ENCODE measurements around the gene POR.

POR gene

DNA sequence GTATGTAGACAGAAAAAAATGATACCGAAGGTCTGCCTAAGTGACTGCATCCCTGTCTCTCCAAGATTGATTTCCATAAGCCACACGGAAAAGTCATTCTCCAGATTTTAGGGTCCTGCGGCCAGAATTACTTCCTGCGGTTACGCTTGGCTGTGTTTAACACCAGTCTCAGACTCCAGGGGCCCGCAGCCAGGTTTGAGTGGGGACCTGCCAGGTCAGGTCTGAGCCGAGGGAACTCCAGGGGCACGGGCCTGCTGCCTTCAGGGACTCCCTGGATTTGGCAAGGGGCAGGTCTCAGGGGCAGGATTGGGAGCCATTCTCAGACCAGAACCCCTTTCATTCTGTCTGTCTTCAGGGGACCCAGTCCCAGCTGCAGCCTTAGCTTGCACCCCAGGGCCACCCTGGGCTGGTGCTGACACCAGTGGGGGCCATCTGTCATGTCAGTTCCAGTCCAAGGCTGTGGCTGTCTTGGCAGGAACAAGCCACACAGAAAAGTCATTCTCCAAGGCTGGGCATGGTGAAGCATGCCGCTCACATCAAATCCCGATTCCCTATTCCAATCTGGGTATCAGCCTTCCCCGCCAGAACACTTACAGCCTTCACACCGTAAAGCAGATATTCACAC is 40.5 kb downstream of the POR start:
- DNase-seq: no peak

DNA sequence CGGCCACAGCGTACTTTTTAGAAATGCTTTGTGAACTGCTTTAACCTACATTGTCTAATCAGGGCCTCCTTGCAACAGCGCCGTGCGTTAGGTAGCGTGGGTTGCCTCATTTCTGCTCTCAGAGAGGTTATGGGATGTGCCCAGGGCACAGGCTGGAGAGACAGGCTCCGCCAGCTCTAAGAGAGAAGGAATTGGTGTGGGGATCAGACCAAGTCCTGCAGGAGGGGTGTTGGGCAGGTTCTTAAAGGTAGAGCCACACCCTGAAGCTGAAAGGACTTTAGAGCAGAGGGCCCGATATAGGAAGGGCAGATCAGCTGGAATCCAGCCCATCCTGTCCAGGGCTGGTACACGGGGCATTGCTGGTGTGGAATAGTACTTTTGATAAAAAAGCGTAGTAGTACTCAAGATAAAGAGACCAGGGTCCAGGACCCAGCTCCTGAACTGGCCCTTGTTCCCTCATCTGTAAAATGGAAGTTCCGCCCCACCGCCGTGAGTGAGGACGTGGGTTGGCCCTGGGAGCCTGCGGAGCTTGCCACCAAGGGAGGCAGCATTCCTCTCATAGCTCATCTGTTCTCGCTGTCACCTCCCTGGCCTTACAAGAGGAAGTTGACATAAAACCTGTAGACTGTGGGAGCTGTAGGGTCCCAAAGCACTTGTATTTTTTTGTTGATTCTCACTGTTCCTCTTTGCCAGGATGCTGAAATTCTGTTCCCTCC is 42.2 kb downstream of the POR start:
- no peak for DNase-seq

DNA sequence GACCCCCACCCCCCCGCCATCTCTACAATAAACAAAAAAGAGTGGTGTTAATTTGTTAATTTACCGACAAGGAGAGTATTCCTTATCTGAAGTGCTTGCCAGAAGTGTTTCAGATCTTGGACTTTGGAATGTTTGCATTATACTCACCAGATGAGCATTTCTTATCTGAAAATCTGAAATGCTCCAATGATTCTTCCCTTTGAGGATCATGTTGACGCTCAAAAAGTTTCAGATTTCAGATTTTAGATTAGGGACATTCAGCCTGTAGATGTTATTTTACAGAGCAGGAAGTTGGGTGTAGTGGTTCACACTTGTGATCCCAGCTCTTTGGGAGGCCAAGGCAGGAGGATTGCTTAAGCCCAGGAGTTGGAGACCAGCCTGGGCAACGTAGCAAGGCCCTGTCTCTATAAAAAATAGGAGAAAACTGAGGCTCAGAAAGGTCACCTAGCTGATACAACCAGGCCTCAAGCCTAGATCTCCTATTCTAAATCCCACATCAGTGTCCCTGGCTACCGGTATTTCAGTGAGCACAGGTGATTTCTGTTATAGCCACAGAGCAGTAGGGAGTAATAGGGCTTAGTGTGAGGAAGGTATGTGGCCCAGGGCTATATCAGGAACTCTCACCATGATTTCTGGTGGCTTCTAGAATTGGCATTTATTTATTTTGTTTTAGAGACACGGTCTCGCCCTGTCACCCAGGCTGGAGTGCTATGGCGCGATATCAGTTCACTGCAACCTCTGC is 44.0 kb downstream of the POR start:
- DNase-seq: no peak

DNA sequence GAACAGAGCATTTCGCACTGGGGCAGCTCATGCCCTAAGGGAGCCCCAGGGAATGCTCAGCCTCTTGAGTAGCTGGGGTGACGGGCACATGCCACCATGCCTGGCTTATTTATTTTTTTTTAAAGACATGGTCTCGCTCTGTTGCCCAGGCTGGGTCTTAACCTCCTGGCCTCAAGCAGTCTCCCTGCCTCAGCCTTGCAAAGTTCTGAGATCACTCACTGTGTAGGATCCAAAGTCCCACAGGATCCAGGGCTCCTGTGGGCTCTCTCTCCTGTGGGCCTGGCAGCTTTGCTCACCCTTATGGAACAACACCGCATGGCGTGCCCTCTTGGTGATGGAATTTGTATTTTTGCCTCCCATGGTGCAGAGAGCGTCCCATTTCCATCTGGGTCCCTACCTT is 45.4 kb downstream of the POR start:
- DNase-seq: no peak

DNA sequence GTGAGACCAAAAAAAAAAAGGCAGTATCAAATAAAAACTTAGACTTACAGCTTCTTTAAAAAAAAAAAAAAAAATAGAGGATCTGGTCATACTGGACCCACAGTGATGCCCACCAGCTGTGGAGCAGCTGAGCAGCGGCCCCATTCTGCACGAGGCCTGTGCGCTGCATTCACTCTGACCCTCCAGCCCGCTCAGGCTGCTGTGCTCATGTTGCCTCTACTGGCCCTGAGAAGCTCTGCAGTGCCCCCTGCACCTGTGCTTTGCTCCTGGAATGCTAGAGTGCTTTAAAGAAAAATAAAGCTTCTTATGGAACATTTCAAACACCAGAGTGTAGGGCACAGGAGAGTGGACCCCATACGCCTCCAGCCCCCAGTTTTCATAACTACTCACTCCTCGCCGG is 46.3 kb downstream of the POR start:
- no peak for DNase-seq

DNA sequence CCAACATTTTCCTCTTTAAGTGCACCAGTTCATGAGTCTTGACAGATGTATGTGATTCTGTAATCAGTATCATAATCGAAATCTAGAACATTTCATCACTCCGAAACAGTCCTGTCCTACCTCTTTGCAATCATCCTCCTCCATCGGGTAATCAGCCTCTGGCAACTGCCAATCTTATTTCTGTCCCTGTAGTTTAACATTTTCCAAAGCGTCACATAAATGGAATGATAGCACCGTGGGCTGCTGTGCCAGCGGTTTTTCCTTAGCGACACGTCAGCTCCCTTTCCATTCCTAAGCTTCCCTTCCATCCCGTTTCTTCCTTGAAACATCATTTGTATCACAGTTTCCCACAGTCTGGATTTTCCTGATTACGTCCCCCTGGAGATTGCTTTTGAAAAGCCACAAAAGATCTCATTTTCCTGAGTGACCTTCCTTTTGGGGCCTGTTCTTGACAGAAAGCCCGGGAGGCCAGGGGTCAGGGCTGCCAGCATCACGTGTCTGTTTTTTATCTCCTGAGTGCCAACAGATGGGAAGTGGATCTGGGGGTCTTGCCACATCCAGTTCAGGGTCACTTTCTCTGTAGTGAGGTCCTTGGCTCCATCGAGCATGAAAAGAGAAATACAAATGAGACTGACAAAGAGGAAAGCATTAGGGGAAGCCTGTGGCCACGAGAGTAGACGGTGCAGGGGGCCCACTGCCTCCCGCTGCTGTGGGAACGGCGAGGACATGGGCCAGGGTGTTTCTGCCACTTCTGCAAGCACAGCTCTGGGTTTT is 47.8 kb downstream of the POR start:
- no peak for DNase-seq

DNA sequence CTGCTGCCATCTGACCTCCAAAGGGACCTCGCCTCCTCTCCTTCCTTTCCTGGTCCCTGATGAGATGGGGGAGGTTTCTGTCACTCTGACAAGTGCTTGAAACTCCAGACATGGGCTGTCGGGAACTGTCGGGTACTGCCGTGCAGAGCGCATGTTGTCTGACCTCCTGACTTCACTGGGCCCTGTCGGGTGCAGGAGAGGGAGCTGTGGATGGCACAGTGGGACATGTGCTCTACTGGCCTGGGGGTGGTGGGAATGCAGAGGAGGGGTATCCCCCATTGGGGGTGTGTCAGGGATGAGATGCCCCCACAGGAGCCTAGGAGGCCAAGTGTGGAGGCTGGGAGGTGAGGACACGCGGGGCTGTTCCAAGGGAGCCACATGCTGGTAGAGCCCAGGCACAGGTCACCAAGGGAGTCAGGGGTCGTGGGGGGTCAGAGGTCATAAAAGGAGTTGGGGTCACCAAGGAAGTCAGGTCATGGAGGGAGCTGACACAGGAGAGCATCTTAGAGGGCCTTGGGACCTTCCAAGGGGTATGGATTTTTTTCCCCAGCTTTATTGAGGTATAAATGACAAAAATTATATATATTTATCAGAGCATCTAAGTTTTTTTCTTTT is 48.5 kb downstream of the POR start:
- no peak for DNase-seq

DNA sequence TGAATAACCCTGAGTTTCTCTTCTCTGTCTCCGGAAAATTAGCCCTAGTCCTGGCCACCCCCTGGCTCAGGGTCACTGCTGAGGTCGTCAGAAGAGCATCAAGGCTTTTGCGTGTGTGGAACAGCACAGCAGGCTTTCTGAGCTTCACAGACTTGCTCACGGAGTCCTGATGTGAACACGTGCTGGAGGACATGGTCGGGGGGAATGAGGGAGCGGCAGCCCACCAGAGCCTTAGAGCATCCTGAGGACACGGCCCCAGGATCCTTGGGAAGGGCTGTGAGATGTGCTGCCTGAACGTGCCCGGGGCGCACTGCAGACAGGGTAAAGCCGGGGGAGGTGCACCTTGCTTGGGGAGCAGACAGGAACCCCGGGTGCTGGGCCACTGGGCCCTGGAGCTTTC is 50.7 kb downstream of the POR start:
- no peak for DNase-seq

DNA sequence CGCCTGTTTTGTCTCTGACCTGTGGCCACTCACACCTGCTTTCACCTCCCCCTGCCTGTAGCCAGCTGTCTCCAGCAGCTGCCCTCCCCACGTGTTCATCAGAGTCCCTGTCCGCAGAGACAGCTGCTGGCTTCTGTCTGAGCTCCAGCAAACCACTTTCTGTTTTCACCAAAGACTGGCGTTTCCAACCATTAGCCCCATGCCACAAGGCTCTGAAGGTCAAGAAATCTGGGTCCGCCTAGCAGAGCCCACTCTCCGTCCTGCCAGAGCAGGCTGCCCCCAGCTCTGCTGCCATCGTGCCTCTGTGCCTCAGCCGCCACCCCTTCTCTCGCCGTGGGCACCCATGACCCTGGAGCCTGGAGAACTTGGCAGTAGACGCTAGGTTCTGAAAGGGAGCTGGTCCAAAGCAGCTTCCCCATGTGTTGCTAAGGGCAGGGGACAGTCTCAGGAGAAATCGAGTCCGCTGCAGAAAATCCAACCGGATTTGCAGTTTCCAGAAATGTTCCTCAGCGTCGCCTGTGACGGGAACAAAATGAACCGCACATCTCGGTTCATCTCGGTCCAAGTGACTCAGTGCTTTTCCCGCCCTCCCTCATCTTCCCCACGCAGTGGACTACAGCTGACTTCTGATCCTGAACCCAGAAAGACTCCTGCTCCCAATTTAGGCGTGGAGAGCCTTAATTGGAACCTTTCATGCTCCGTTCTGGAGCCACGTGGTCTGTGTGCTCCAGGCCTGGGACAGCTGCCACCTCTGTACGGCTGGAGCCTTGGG is 51.4 kb downstream of the POR start:
- DNase-seq: no peak

DNA sequence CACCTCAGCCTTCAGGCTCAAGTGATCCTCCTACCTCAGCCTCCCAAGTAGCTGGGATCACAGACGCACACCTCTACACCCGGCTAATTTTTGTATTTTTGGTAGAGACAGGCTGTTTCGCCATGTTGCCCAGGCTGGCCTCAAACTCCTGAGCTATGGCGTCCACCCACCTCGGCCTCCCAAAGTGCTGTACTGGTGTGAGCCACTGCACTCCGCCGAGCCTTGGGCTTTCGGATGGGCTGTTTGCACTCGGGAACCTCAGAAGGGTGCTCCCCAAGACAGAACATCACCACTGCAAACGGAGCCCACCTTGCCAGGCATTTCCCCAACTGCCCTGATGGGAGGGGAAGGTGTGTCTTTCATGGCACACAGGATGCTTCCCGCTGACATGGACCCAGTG is 52.1 kb downstream of the POR start:
- DNase-seq: no peak

DNA sequence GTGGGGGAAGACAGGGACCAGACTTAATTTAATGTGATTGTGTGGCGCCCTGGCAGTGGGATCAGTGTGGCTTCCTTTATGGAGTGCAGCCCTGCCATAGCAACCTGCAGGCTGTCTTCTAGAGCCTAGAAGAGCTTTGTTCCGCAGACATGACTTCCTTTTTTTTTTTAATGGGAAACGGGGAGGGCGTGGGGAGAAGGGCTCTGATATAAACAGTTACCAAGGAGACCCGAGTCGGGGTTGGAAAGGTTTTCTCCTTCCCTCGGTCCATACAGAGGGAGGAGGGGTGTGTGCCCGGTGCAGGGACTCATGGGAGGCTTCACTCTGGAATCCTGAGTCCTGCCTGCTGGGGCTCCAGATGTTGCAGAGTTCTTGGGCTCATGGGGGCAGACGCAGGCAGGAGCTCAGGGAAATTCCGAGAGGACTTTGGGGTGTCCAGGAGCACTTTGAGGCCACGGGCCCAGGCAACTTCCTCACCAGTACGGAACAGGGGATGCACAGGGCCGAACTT is 52.6 kb downstream of the POR start:
- no peak for DNase-seq

DNA sequence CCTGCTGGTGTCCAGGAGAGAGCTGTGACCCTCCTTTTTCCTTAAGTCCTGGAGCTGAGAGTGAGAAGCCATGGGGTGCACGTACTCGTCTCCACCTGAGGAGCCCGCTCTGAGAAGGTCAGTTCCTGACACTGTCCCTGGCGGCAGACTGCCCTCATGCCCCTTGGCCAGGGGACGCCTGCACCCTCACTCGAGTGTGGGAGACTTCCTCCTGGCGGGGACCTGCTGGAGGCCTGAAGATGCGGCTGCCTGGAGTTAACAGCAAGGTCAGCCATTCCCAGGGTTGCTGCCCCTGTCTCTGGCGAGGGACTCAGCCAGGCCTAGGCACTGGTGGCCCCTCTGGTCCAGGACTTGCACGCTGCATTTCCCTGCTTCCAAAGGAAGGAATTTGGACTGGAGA is 53.1 kb downstream of the POR start:
- no peak for DNase-seq

DNA sequence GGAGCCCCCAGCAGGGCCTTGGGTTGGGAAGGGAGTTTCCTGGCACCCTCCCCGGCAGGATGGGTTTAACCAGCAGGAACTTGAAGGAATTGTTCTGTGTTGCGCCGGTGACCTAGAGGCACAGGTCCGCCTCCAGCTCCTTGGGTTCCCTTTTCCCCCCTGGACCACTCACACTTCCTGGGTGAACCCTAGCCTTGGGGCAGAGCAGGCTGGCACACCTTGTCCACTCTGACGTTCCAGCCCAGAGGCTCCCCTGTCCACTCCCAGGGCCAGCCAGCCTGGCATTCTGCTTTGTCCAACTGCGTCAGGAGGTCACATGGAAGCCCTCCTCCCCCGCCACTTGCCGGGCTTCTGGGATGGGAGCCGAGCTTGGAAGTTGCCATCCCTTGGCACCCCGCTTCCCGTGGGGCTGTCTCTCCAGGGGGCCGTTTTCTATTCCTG is 53.6 kb downstream of the POR start:
- no peak for DNase-seq

DNA sequence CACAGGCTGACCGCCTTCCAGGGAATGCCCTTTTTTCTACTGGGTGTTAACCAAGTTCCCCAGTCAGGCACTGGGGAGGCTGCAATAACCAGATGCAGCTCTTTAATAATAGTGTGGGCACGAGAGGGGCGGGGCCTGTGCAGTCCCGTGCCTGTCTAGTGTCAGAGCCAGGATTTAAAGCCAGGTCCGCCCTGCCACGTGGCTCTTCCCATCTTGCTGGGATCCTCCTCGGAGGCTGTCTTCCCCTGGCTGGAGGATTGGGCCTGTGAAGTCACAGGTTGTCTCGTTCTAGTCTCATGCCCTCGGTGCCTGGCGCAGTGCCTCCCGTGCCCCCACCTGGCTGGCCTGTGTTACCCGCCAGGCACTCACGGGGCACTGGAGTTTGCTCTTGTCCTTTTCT is 54.2 kb downstream of the POR start:
- DNase-seq: no peak

DNA sequence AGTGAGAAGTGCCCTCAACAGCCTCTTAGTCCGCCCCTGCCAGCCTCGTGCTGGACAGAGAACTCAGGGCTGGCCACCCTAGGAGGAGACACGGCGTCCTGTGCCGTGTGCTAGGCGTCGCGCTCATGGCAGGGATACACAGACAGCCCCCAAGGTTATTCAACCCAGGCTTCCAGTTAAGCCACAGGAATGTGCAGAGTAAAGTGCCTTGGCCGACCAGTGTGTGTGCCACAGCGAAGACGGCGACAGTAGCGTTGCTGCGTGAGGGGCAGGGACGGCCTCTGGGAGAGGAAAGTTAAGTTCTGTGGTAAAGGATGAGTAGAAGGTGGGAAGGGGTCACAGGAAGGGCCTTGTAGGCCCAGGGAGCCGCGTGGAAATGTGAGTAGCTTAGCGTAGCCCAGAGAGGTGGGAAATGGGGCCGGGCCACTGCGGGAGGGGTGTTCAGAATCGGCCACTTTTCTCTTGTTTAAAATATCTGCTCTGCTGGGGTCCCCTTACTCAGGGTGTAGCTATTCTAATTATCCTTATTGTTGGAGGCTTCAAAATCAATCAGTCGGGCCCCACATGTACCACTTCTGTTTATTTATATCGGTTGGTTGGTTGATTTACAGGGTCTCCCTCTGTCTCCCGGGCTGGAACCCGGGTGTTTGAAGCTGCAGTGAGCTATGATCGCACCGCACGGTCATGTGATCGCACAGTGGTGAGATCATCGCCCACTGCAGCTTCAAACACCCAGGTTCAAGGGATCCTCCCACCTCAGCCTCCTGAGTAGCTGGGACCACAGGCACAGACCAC is 54.9 kb downstream of the POR start:
- DNase-seq: no peak

DNA sequence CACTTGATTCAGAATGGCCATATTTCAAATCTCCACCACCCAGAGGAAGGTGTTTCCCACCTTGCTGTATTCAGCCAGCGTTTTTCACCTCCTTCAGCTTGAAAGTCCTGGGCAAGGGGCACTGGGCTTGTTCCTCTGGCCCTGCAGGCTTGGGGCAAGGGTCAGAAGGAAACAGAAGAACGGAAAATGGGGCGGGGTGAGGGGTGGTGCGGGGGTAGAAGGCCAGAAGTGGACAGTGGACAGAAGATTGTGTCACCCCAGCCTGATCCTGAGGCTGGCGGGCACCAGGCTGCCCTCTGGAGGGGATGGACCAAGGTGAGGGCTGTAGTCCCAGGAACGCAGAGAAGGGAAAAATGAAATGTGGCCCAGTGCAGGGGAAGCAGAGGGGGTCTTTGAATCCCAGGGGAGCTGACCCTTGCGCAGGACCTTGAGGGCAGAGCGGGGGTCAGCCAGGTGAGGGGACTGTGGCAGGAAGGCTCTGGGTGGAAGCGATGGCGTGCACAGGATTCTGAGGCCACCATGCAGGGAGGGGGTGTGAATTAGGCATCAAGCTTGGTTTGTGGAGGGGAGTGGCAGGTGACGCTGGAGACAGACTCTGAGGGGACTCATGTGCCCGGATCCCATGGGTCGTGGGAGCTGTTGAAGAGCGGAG is 56.5 kb downstream of the POR start:
- no peak for DNase-seq

DNA sequence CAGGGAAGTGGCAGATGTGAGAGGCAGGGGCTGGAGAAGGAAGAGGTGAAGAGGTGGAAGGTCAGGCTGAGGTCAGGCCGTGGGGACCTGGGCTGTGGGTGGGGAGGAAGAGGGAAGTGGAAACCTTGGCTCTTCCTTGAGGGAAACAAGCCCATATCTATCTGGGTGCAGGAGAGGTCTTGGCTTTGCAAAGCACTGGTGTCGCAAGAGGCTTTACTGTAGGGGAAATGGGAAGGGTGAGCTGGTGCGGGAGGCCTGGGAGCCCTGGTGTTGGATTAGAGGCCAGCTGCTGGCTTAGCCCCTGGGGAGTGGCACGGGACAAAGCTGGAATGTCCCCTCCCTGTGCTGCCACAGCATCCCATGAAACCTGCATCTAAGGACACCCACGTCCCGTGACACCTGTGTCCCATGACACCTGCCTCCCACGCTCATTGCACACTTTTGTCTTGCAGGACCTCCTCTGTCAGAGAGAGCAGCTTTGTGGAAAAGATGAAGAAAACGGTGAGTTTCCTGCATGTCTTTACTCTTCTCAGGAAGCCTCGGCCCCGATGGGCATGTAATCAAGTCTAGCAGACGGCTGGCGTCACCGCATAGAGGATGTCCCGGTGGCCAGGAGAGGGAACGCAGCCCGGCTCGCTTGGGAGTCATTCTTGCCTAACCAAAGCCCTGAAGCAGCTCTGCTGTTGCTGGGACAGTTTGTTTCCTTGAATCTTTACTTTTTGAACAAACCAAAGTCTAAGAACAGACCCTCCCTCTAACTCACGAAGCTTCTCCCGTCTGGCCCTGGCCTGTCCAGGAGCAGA is 57.2 kb downstream of the POR start:
- DNase-seq: no peak

DNA sequence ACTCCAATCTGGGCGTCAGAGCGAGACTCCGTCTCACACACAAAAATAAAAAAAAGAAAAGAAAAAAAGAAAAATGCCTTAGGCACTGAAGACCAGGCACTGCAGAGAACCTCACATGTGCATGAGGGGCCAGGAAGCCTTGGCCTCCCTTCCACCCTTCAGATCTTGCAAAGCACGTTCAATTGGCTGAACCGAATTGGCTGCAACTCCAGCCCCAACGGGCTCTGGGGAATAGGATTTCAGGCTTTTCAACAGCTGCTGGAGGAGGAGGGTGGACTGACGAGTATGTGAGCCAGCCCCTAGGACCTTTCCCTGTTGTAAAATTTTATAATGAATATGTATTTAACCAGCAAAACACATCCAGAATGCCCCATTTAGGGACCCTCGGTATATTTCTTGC is 62.8 kb downstream of the POR start:
- DNase-seq: no peak

DNA sequence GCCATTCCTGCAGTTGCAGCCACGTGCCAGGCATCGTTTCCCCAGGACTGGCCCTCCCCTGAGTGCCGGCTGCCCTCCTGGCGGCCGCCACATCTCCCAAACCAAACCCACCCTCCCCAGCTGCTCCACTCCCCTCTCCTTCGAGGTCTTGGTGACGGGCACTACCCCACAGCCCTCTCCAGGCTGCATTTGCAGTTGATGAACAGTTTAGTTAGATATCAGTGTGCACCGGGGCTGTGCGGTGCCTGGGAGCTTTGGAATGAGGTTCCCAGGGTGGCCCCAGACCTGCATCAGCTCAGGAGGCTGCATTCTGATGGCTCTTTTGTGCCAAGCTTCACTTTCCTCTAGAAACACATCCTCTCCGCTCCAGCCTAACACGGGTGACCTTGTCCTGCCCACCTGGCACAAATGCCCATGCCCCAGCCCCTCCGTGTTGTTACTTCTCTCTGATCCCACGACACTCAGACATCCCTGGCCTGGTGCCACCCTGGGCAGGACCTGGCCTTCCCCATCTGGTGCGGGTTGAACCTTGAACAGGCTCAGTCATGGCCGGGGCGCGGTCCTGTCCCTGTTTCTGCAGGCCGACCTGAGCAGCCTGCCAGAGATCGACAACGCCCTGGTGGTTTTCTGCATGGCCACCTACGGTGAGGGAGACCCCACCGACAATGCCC is 64.9 kb downstream of the POR start:
- no peak for DNase-seq
